Caco-2 (cell line): ENCODE results near the gene SIRPG. TPM values are rescaled to one million over a fixed set of nuclear protein-coding genes. Genes with fewer than 3 reads are reported as not detected.

Experiments used
- BruUV-seq: library from RNA; stranded (reverse); fragments of 400-500 nt; replicated peaks from 2 replicates; lab custom pipeline; 2021; lab: Mats Ljungman, UMichigan
- CTCF ChIA-PET: fragments of 300-600 bp; sonication (Branson Sonifier 250); formaldehyde crosslinking; loops from one replicate; lab custom pipeline; 2022; ENCODE audit warnings: antibody characterized with exemption; lab: Charles Lee
- POLR2A ChIA-PET: fragments of 300-600 bp; sonication (Branson Sonifier 250); formaldehyde crosslinking; loops from one replicate; lab custom pipeline; 2022; ENCODE audit warnings: antibody characterized with exemption; lab: Charles Lee
- DNase-seq, 2 experiments: peaks; one replicate each; pipeline versions ENCODE4 v3.0.0 to v3.0.0-alpha.2; 2020 to 2022
- H3K27me3 ChIP-seq: replicated peaks from 2 replicates; pipeline ENCODE4 v1.6.0; 2011; ENCODE audit warnings: low read length; ENCODE audit not compliant: control insufficient read depth, insufficient read depth
- H3K36me3 ChIP-seq: 2 replicates; pipeline ENCODE4 v1.5.1; 2011; ENCODE audit warnings: low read length; ENCODE audit not compliant: control insufficient read depth, insufficient read depth
- H3K4me1 ChIP-seq: fragments of 250-450 bp; sonication (Bioruptor Pico); 2 replicates; pipeline ENCODE4 v1.5.1; 2020; ENCODE audit warnings: mild to moderate bottlenecking
- H3K4me3 ChIP-seq: 2 replicates; pipeline ENCODE4 v1.5.1; 2011; ENCODE audit warnings: low read depth, mild to moderate bottlenecking, control low read depth, low read length
- H3K9me3 ChIP-seq: fragments of 250-450 bp; sonication (Bioruptor Pico); 2 replicates; pipeline ENCODE4 v1.5.1; 2020; ENCODE audit warnings: mild to moderate bottlenecking, moderate library complexity
- H3K27ac Mint-ChIP-seq: one replicate; pipeline ENCODE4 v1.8.0; 2022; ENCODE audit warnings: mixed read lengths; ENCODE audit not compliant: unreplicated experiment
- H3K27me3 Mint-ChIP-seq: one replicate; pipeline ENCODE4 v1.8.0; 2022; ENCODE audit warnings: mixed read lengths; ENCODE audit not compliant: insufficient read depth, unreplicated experiment
- H3K36me3 Mint-ChIP-seq: one replicate; pipeline ENCODE4 v1.8.0; 2022; ENCODE audit warnings: mild to moderate bottlenecking, mixed read lengths; ENCODE audit not compliant: insufficient read depth, unreplicated experiment
- H3K4me1 Mint-ChIP-seq: one replicate; pipeline ENCODE4 v1.8.0; 2022; ENCODE audit warnings: low read depth, mixed read lengths; ENCODE audit not compliant: unreplicated experiment
- H3K4me3 Mint-ChIP-seq: one replicate; pipeline ENCODE4 v1.8.0; 2022; ENCODE audit warnings: mild to moderate bottlenecking, moderate library complexity, mixed read lengths; ENCODE audit not compliant: unreplicated experiment
- H3K9me3 Mint-ChIP-seq: one replicate; pipeline ENCODE4 v1.8.0; 2022; ENCODE audit warnings: mixed read lengths; ENCODE audit not compliant: unreplicated experiment
- CTCF ChIP-seq, 2 experiments: fragments of 200-600 bp in 1 of 2; IDR thresholded peaks; 1 replicate in 1 of 2; 2 replicates in 1 of 2; pipeline versions ENCODE4 v1.5.1 to v1.8.0; 2011 to 2022; ENCODE audit warnings: antibody characterized with exemption in 1 of 2, control low read depth in 1 of 2, inconsistent platforms in 1 of 2, low read depth in 1 of 2, low read length in 1 of 2, mild to moderate bottlenecking in 1 of 2, moderate library complexity in 1 of 2; ENCODE audit not compliant: insufficient read depth in 1 of 2, severe bottlenecking in 1 of 2, unreplicated experiment in 1 of 2
- intact Hi-C: fragments of 100-400 bp; cut with micrococcal nuclease; formaldehyde crosslinking; loops from one replicate; pipeline ENCODE4 v1.10.0; 2022; ENCODE audit not compliant: unreplicated experiment
- total RNA-seq: library from RNA; stranded (reverse); gene quantifications from 2 replicates; pipeline ENCODE4 v1.2.3, GENCODE V29; 2022

The SIRPG gene
- total RNA-seq, 1 experiment from 2014 or later = not detected

DNA sequence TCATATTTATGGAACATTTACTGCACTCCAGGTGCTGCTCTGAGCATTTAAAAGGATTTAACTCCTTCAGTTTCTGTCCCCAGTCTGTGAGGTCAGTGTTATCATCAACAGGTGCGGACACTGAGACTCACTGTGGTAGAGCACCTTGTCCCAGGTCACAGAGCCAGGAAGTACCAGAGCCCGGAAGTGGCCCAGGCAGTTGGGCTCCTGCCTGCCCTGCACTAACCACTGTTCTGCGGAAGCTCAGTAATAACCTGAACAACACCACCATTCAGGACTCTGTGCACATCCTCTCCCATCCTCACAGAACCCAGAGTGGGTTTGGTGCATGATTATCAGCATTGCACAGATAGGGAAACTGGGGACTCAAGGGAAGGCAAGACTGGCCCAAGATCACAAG, 16.8 kb upstream of the SIRPG start:
- Histone ChIP-seq H3K4me3 (no peak overlapping the region), H3K36me3 (no peaks in the 10 kb centered on the region), H3K9me3 (no peaks in the 10 kb centered on the region), H3K27me3 (no peaks in the 10 kb centered on the region; the same call in none of the 2 replicates), H3K4me1 (no peaks in the 10 kb centered on the region)
- ChIA-PET POLR2A (no interaction called here), CTCF (interaction anchor here (0.6 kb wide), 1 partner anchor 713 kb away, joined by 3 read pairs; no protein-coding TSS in a partner anchor)
- no peak overlapping the region for H3K4me3 Mint-ChIP-seq
- no peak for DNase-seq
- no TSS peak for BruUV-seq
- H3K9me3 Mint-ChIP-seq = no peaks in the 10 kb centered on the region
- intact Hi-C loops = no loop called here
- no peaks in the 10 kb centered on the region for H3K36me3 Mint-ChIP-seq
- TF ChIP-seq CTCF (IDR thresholded peaks at IDR 0.05; ENCODE audit: insufficient read depth in 1 of 2, low read depth in 1 of 2, low read length in 1 of 2, severe bottlenecking in 1 of 2, unreplicated experiment in 1 of 2) = no peak
- no peak overlapping the region for H3K27ac Mint-ChIP-seq
- H3K4me1 Mint-ChIP-seq = no peaks in the 10 kb centered on the region
- H3K27me3 Mint-ChIP-seq = peaks cover 17% of the 10 kb centered on the region

DNA sequence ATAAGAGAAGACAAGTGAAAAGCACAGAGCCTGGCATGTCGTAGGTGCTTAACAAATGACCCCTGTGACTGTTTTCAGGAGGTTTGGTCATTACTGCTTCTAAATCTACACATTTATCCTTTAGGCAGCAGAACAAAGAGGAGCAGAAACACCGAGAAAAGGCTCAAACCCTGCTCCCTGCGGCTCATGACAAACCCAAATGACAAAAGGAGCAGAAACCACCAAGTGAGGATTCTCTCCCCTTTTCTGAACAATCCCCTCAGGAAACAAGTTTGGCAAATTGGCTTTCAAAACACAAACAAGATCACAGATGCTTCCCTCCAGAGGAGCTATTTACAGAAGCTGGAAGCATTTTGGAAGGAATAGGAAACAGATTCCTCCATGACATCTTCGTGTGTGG, 15.8 kb upstream of the SIRPG start:
- Histone ChIP-seq H3K36me3 (no peaks in the 10 kb centered on the region), H3K4me3 (no peak overlapping the region), H3K9me3 (no peaks in the 10 kb centered on the region), H3K4me1 (no peaks in the 10 kb centered on the region), H3K27me3 (no peaks in the 10 kb centered on the region; the same call in none of the 2 replicates)
- no peak overlapping the region for H3K27ac Mint-ChIP-seq
- peaks cover 20% of the 10 kb centered on the region for H3K27me3 Mint-ChIP-seq
- intact Hi-C loops = no loop called here
- DNase-seq = no peak
- no peaks in the 10 kb centered on the region for H3K9me3 Mint-ChIP-seq
- no TSS peak for BruUV-seq
- no peaks in the 10 kb centered on the region for H3K4me1 Mint-ChIP-seq
- ChIA-PET CTCF (no interaction called here), POLR2A (no interaction called here)
- no peak overlapping the region for H3K4me3 Mint-ChIP-seq
- no peaks in the 10 kb centered on the region for H3K36me3 Mint-ChIP-seq
- no peak for TF ChIP-seq CTCF (IDR thresholded peaks at IDR 0.05; ENCODE audit: insufficient read depth in 1 of 2, low read depth in 1 of 2, low read length in 1 of 2, severe bottlenecking in 1 of 2, unreplicated experiment in 1 of 2)

DNA sequence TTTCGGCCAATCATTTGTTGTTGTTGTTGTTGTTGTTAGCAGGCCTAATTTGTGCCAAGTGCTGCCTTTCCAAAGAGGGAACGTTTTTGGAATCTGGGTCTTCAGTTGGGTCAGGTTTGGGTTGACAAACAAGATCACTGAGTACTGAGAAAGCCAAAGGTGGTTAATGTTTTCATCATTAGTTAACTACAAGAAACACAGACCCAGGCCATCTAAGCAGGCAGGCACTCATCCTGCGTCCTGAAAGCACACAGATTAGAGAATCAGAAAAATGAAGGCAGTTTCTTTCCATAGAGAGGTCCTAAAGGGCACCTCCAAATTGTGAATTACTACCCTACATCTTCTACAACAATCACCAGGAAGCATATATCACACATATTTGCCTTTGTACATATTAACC, 15.1 kb upstream of the SIRPG start:
- BruUV-seq = no TSS peak
- intact Hi-C loops = no loop called here
- Mint-ChIP-seq H3K9me3 (no peaks in the 10 kb centered on the region), H3K27ac (no peak overlapping the region), H3K4me1 (no peaks in the 10 kb centered on the region), H3K4me3 (no peak overlapping the region), H3K36me3 (no peaks in the 10 kb centered on the region), H3K27me3 (peaks cover 15% of the 10 kb centered on the region)
- no peak overlapping the region for H3K4me3 ChIP-seq
- POLR2A ChIA-PET = no interaction called here
- H3K36me3 ChIP-seq = no peaks in the 10 kb centered on the region
- no peaks in the 10 kb centered on the region for H3K4me1 ChIP-seq
- no peak for DNase-seq
- H3K9me3 ChIP-seq = no peaks in the 10 kb centered on the region
- no peaks in the 10 kb centered on the region; the same call in none of the 2 replicates for H3K27me3 ChIP-seq
- CTCF ChIA-PET = no interaction called here
- no peak for TF ChIP-seq CTCF (IDR thresholded peaks at IDR 0.05; ENCODE audit: insufficient read depth in 1 of 2, low read depth in 1 of 2, low read length in 1 of 2, severe bottlenecking in 1 of 2, unreplicated experiment in 1 of 2)
